NK-92 treated with Interleukin-12 subunit alpha and Interleukin-12 subunit beta, amount 100 ng/mL, for 24 hours (cell line): Measurements from ENCODE around the gene DCST2.
"Not testable (repeated sequence)": the region's sequence is repeated elsewhere in the genome, so short reads cannot be mapped to it uniquely, and the experiment has no call there.

Experiments
- DNase-seq: peaks from one replicate; lab custom pipeline; 2025; lab: John Stamatoyannopoulos, UW

DCST2 gene

GRCh38 chr1:154998818-154999570 is 34.6 kb downstream of the DCST2 start:
- DNase-seq = no peak

GRCh38 chr1:154998201-154998780 is 35.3 kb downstream of the DCST2 start:
- DNase-seq = no peak

- no peak for DNase-seq
These were observed 36.4 kb downstream of the DCST2 start for GRCh38 chr1:154996966-154997701.

- DNase-seq = not testable (repeated sequence)
These were observed 38.1 kb downstream of the DCST2 start for GRCh38 chr1:154995301-154995983.

- DNase-seq = no peak
These were observed 39.0 kb downstream of the DCST2 start for GRCh38 chr1:154994591-154994990.

- no peak for DNase-seq
These were observed 39.4 kb downstream of the DCST2 start for GRCh38 chr1:154994269-154994587.

GRCh38 chr1:154993572-154994268 is 39.9 kb downstream of the DCST2 start, which contains the start of gene LENEP:
Gene LENEP, plus strand, starts transcription at chr1:154993586. Its CDS starts 22 bp downstream, at chr1:154993608.
- DNase-seq = no peak

- DNase-seq = no peak
These were observed 40.6 kb downstream of the DCST2 start for GRCh38 chr1:154992721-154993571.

GRCh38 chr1:154990276-154990675 is 43.3 kb downstream of the DCST2 start:
- no peak for DNase-seq

- no peak for DNase-seq
These were observed 44.3 kb downstream of the DCST2 start for GRCh38 chr1:154989195-154989860.

GRCh38 chr1:154988058-154988954 is 45.3 kb downstream of the DCST2 start:
- no peak for DNase-seq

- no peak for DNase-seq
These were observed 46.3 kb downstream of the DCST2 start for GRCh38 chr1:154987326-154987725.

- not testable (repeated sequence) for DNase-seq
These were observed 46.8 kb downstream of the DCST2 start for GRCh38 chr1:154986736-154987135.

GRCh38 chr1:154983776-154984466 is 49.7 kb downstream of the DCST2 start:
- no peak for DNase-seq

- DNase-seq = peak; percentile 93
These were observed 50.5 kb downstream of the DCST2 start, which contains the start of gene FLAD1 for GRCh38 chr1:154982897-154983648. Gene FLAD1, plus strand, starts transcription at chr1:154983344. Its CDS starts 351 bp downstream, at chr1:154983695.

- DNase-seq = no peak
These were observed 51.2 kb downstream of the DCST2 start for GRCh38 chr1:154982341-154982740.

- DNase-seq = no peak
These were observed 55.2 kb downstream of the DCST2 start for GRCh38 chr1:154978360-154978759.

GRCh38 chr1:154977762-154978161 is 55.8 kb downstream of the DCST2 start:
- DNase-seq = not testable (repeated sequence)
